Kidney glomerular epithelial cell (primary cell): ENCODE results near the gene CPNE7.

Source experiments
- DNase-seq: peaks from one replicate; lab custom pipeline; 2025; lab: John Stamatoyannopoulos, UW

CPNE7 gene

DNA sequence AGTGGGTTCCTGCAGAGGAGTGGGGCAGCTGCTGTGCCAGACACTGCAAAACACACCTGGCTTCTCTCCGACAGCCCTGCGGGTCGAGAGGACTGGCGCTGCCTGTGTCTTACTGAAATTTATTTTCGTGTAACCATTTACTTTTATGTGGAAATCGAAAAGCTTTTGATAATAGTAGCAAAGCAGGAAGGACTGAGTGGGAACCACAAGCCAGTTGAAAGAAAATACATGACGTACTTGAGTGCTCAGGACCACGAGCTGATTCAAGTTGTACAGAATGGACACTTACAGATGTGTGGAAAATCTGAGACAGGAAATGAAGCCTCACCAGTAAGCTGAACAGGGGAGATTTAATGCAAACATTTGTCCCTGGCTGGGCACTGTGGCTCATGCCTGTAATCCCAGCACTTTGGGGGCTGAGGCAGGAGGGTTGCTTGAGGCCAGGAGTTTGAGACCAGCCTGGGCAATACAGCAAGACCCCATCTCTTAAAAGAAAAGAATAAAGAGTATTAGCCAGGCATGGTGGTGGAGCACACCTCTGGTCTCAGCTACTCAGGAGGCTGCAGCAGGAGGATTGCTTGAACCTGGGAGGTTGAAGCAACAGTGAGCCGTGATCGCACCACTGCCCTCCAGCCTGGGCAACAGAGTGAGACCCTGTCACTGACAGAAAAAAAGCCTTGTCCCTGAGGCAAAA, 26.4 kb upstream of the CPNE7 start:
- DNase-seq = no peak

- no peak for DNase-seq
Measured at GRCh38 chr16:89550421-89551007, 25.0 kb upstream of the CPNE7 start.

GRCh38 chr16:89552329-89552728, 23.2 kb upstream of the CPNE7 start:
- DNase-seq = no peak

- DNase-seq = no peak
Measured at GRCh38 chr16:89552913-89553312, 22.6 kb upstream of the CPNE7 start.

- no peak for DNase-seq
Measured at GRCh38 chr16:89553733-89554132, 21.8 kb upstream of the CPNE7 start.

- no peak for DNase-seq
Measured at GRCh38 chr16:89554343-89554742, 21.2 kb upstream of the CPNE7 start.

GRCh38 chr16:89555265-89555664, 20.3 kb upstream of the CPNE7 start:
- DNase-seq = no peak

GRCh38 chr16:89555780-89556179, 19.8 kb upstream of the CPNE7 start:
- no peak for DNase-seq

GRCh38 chr16:89556750-89557689, 18.5 kb upstream of the CPNE7 start:
- DNase-seq = peak; percentile 60

GRCh38 chr16:89557690-89558490, 17.7 kb upstream of the CPNE7 start:
- DNase-seq = no peak

GRCh38 chr16:89560378-89561141, 15.0 kb upstream of the CPNE7 start, which contains the start of gene RPL13:
Gene RPL13 (plus strand): TSS chr16:89560682. CDS start chr16:89560960, 278 bp downstream.
- peak; percentile 91 for DNase-seq

- DNase-seq = no peak
Measured at GRCh38 chr16:89561142-89561883, 14.2 kb upstream of the CPNE7 start.

- no peak for DNase-seq
Measured at GRCh38 chr16:89561884-89562599, 13.5 kb upstream of the CPNE7 start.

DNA sequence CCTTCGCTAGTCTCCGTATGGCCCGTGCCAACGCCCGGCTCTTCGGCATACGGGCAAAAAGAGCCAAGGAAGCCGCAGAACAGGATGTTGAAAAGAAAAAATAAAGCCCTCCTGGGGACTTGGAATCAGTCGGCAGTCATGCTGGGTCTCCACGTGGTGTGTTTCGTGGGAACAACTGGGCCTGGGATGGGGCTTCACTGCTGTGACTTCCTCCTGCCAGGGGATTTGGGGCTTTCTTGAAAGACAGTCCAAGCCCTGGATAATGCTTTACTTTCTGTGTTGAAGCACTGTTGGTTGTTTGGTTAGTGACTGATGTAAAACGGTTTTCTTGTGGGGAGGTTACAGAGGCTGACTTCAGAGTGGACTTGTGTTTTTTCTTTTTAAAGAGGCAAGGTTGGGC, 12.6 kb upstream of the CPNE7 start:
- no peak for DNase-seq

- DNase-seq = no peak
Measured at GRCh38 chr16:89563639-89564392, 11.7 kb upstream of the CPNE7 start.

DNA sequence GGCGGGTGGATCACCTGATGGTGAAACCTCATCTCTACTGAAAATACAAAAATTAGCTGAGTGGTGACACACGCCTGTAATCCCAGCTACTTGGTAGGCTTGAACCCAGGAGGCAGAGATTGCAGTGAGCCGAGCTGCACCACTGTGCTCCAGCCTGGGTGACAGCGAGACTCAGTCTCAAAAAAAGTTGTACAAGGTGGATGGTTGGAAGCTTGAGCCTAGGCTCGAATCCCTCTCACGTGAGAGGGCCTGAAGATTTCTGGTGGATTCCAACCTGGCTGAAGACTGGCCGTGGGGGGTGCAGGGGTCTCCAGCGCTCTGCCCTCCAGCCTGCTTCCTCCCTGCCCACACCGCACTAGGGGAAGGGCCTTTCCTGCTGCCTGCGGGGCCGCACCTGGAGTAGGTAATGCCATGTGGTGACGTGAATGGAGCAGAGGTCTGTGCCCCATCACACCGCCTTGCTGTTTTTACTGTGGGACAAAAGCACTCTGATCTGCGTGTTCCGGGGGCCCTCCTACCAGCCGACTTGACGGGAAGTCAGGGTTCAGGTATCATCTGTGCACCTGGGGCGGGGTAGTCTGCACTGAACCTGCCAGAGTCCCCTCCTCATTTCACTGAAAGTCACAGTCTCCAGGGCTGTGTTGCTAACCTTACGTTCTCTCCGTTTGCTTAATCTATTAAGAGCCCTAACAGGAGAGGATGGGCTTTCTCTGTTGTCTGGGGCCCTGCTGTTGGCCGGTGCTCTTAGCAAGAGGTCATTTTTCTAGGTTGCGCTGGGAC, 10.9 kb upstream of the CPNE7 start:
- no peak for DNase-seq

- DNase-seq = no peak
Measured at GRCh38 chr16:89565256-89565505, 10.4 kb upstream of the CPNE7 start.
